Spleen (tissue), 11 donors: ENCODE data around the gene ZNF362. TPM values are rescaled to one million over a fixed set of nuclear protein-coding genes. Genes with fewer than 3 reads are reported as not detected.

ENCODE experiments used
- DNase-seq: peaks from one replicate; pipeline ENCODE4 v3.0.0-alpha.2; 2020
- H3K27ac ChIP-seq, 8 donors: fragments of 200-600 bp; sonication (generic) in 7 of 8; 1 replicate in 4 of 8; 2 replicates in 4 of 8; pipeline versions ENCODE4 v1.5.0 to v1.8.0; 2016 to 2021; ENCODE audit warnings: inconsistent platforms in 4 of 8, mild to moderate bottlenecking in 4 of 8, moderate library complexity in 1 of 8
- H3K27me3 ChIP-seq, 7 donors: fragments of 200-600 bp; sonication (generic) in 6 of 7; replicated peaks in 1 of 7; 1 replicate in 4 of 7; 2 replicates in 3 of 7; pipeline versions ENCODE4 v1.5.0 to v1.8.0; 2016 to 2021; ENCODE audit warnings: inconsistent platforms in 3 of 7, mild to moderate bottlenecking in 1 of 7
- H3K36me3 ChIP-seq, 6 donors: fragments of 200-600 bp; sonication (generic) in 5 of 6; 1 replicate in 4 of 6; 2 replicates in 2 of 6; pipeline versions ENCODE4 v1.5.0 to v1.8.0; 2016 to 2021; ENCODE audit warnings: inconsistent platforms in 2 of 6
- H3K4me1 ChIP-seq, 6 donors: fragments of 200-600 bp; sonication (generic) in 5 of 6; 1 replicate in 3 of 6; 2 replicates in 3 of 6; pipeline versions ENCODE4 v1.5.0 to v1.8.0; 2016 to 2021; ENCODE audit warnings: inconsistent platforms in 3 of 6
- H3K4me3 ChIP-seq, 8 donors: fragments of 200-600 bp; sonication (generic) in 7 of 8; 1 replicate in 4 of 8; 2 replicates in 4 of 8; pipeline versions ENCODE4 v1.5.0 to v1.8.0; 2016 to 2021; ENCODE audit warnings: inconsistent platforms in 4 of 8, mild to moderate bottlenecking in 4 of 8, moderate library complexity in 2 of 8
- H3K9me3 ChIP-seq, 8 donors: fragments of 200-600 bp; sonication (generic) in 7 of 8; 1 replicate in 4 of 8; 2 replicates in 4 of 8; pipeline versions ENCODE4 v1.5.0 to v1.8.0; 2016 to 2021; ENCODE audit warnings: inconsistent platforms in 4 of 8
- POLR2A ChIP-seq, 3 donors: fragments of 450-650 bp; IDR thresholded peaks; one replicate each; pipeline ENCODE4 v1.5.1; 2017; ENCODE audit warnings: antibody characterized with exemption in 3 of 3, mild to moderate bottlenecking in 1 of 3
- POLR2AphosphoS5 ChIP-seq, 3 donors: sonication (generic); formaldehyde crosslinking; IDR thresholded peaks; one replicate each; pipeline ENCODE4 v1.5.1; 2017; ENCODE audit warnings: antibody characterized with exemption in 3 of 3
- WGBS, 5 donors: extraction: QIAGEN DNeasy Blood & Tissue Kit in 3 of 5; methylation state at CpG; one replicate each; pipeline versions ENCODE4 v1.1.5 to v1.1.7; 2013 to 2018; 5-methylcytosine and 5-hydroxymethylcytosine counted together
- intact Hi-C: fragments of 100-400 bp; cut with DNase I; formaldehyde crosslinking; loops from one replicate; pipeline ENCODE4 v1.15.0; 2023; ENCODE audit warnings: low total_unique reads
- polyA plus RNA-seq, 3 donors: library from polyadenylated mRNA; stranded (reverse); fragments of 200-250 nt; gene quantifications; one replicate each; pipeline ENCODE4 v1.2.1, GENCODE V29; 2013
- total RNA-seq, 7 donors: library from RNA; depleted of rRNA in 3 of 7; stranded (reverse); fragments of >200 nt in 3 of 7; fragmentation: NEBNext Ultra II Directional in 4 of 7; extraction: Animal tissue kit (Norgen Biotek cat#: 25700) in 4 of 7; gene quantifications; one replicate each; pipeline versions ENCODE4 v1.1.0 to v1.2.1, GENCODE V29; 2016 to 2021
- TF ChIP-seq, protein P1 (sequence below), 11 experiments: fragments of 200-600 bp in 7 of 11; fragments of 450-650 bp in 4 of 11; sonication (generic) in 4 of 11; IDR thresholded peaks in 8 of 11; conservative IDR thresholded peaks in 3 of 11; 1 replicate in 7 of 11; 2 replicates in 4 of 11; pipeline versions ENCODE4 v1.4.0 to v1.8.0; 2016 to 2021; ENCODE audit warnings: antibody characterized with exemption in 11 of 11, inconsistent platforms in 4 of 11, mild to moderate bottlenecking in 1 of 11
- donor health status: healthy with polysubstance abuse.
- donor health status: DM: no; HTN: no; CAD: no; lungs with moderate emphysema.
- donor health status: DM: no; HTN: no; CAD: no.
- donor health status: Bipolar disorder and iron deficiency.
- donor health status: healthy.
- donor health status: DM: no; HTN: no; CAD: no.
- donor health status: DM: yes; HTN: yes; CAD: no.

The ZNF362 gene
- total and polyA plus RNA-seq, 10 donors: 8.7 to 47.0 (median 24.8) TPM

- Histone ChIP-seq H3K27ac (no peak overlapping the region), H3K4me3 (no peak overlapping the region), H3K36me3 (no peaks in the 10 kb centered on the region), H3K9me3 (no peaks in the 10 kb centered on the region), H3K27me3 (peaks cover 0 to 23% (median 11%) of the 10 kb centered on the region in 7 donors), H3K4me1 (peaks cover 8 to 14% (median 12%) of the 10 kb centered on the region in 6 donors)
- intact Hi-C loops: no loop called here
- whole genome bisulfite sequencing, 5 donors: 66 to 91% (median 77%) methylated on average over 7 to 8 of the region's 8 CpGs
- peak; percentile 22 for DNase-seq
- TF ChIP-seq POLR2A (IDR thresholded peaks at IDR 0.05) (no peak), POLR2AphosphoS5 (IDR thresholded peaks at IDR 0.05) (no peak)
- TF ChIP-seq, protein P1, sequence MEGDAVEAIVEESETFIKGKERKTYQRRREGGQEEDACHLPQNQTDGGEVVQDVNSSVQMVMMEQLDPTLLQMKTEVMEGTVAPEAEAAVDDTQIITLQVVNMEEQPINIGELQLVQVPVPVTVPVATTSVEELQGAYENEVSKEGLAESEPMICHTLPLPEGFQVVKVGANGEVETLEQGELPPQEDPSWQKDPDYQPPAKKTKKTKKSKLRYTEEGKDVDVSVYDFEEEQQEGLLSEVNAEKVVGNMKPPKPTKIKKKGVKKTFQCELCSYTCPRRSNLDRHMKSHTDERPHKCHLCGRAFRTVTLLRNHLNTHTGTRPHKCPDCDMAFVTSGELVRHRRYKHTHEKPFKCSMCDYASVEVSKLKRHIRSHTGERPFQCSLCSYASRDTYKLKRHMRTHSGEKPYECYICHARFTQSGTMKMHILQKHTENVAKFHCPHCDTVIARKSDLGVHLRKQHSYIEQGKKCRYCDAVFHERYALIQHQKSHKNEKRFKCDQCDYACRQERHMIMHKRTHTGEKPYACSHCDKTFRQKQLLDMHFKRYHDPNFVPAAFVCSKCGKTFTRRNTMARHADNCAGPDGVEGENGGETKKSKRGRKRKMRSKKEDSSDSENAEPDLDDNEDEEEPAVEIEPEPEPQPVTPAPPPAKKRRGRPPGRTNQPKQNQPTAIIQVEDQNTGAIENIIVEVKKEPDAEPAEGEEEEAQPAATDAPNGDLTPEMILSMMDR (IDR thresholded peaks at IDR 0.05 in 8 of 11, conservative IDR thresholded peaks at IDR 0.05 in 3 of 11): no peak
Measured at GRCh38 chr1:33310702-33311101, 54.4 kb downstream of the ZNF362 start.

DNA sequence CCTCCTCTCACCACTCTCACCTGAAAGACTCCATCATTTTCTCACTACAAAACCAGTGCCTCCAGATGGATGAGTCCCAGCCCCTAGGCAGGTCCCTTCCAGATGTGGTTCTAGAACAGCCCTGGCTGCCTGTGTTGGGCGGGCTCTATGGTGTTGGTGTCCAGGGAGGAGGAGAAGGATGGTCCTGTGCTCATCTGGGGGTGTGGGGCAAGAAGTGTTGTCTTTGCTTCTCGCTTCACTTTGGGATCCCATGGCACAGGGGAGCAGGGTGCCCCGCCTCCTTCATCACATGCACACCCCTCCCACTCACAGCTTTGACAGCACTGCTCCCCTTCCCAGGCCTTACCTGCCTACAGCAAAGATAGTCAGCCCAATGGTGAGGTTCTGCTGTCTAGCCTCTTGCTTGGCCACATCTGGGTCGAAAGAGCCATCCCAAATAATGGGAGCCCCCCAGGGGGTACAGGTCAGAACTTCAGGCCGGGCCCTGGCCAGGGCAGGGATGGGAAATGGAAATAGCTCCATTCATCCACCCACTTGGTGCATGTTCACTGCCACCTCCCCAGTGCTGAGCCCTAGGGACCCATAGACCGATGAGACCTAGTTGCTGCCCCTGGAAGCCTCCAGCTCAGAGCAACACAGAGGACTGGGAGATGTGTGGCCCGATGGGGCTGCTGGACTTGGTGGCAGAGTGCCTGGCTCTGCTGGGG, 55.6 kb downstream of the ZNF362 start:
- Histone ChIP-seq H3K4me1 (peaks cover 0 to 5% (median 3%) of the 10 kb centered on the region in 6 donors), H3K27me3 (peaks cover 0 to 11% (median 5%) of the 10 kb centered on the region in 7 donors), H3K36me3 (no peaks in the 10 kb centered on the region), H3K9me3 (no peaks in the 10 kb centered on the region), H3K4me3 (no peak overlapping the region), H3K27ac (no peak overlapping the region)
- WGBS, 5 donors: 74 to 95% (median 86%) methylated on average over 6 to 7 of the region's 7 CpGs
- intact Hi-C loops: no loop called here
- DNase-seq: peak; percentile 47
- TF ChIP-seq, protein P1 (IDR thresholded peaks at IDR 0.05 in 8 of 11, conservative IDR thresholded peaks at IDR 0.05 in 3 of 11): no peak
- TF ChIP-seq POLR2A (IDR thresholded peaks at IDR 0.05) (no peak), POLR2AphosphoS5 (IDR thresholded peaks at IDR 0.05) (no peak)

DNA sequence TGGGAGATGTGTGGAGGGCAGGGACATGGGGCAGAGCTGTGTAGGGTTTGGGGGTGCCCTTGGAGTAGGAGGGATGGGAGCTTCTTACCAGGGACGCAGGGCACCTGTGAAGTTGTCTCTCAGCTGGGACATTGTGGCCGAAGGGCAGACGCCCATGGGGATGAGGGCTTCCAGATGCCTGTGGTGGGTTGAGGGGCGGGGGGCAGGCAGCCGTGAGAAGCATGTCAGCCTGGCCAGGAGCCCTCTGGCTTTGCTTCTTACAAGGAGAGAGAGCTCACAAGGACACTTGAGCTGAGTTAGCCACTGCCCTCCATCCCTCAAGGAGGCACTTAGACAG, 56.1 kb downstream of the ZNF362 start:
- DNase-seq: peak; percentile 51
- Histone ChIP-seq H3K36me3 (no peaks in the 10 kb centered on the region), H3K27me3 (peaks cover 0 to 6% (median 0%) of the 10 kb centered on the region in 7 donors), H3K27ac (no peak overlapping the region), H3K4me1 (no peaks in the 10 kb centered on the region), H3K4me3 (no peak overlapping the region), H3K9me3 (no peaks in the 10 kb centered on the region)
- TF ChIP-seq, protein P1 (IDR thresholded peaks at IDR 0.05 in 8 of 11, conservative IDR thresholded peaks at IDR 0.05 in 3 of 11): no peak
- TF ChIP-seq POLR2A (IDR thresholded peaks at IDR 0.05) (no peak), POLR2AphosphoS5 (IDR thresholded peaks at IDR 0.05) (peak in 1 of 3 donors; percentile 12)
- WGBS, 5 donors: 75 to 100% (median 89%) methylated on average over 4 to 5 of the region's 5 CpGs
- intact Hi-C loops: no loop called here

- WGBS, 5 donors: 82 to 92% (median 85%) methylated on average over 9 of the region's 9 CpGs
- intact Hi-C loops: no loop called here
- peak; percentile 62 for DNase-seq
Measured at GRCh38 chr1:33314416-33314815, 58.1 kb downstream of the ZNF362 start.

More at GRCh38 chr1:33314416-33314815, 58.1 kb downstream of the ZNF362 start:
- H3K27me3 ChIP-seq: no peaks in the 10 kb centered on the region
- no peak overlapping the region for H3K27ac ChIP-seq
- no peaks in the 10 kb centered on the region for H3K9me3 ChIP-seq
- H3K4me1 ChIP-seq: no peaks in the 10 kb centered on the region
- TF ChIP-seq POLR2AphosphoS5 (IDR thresholded peaks at IDR 0.05) (no peak), POLR2A (IDR thresholded peaks at IDR 0.05) (no peak)
- TF ChIP-seq, protein P1 (IDR thresholded peaks at IDR 0.05 in 8 of 11, conservative IDR thresholded peaks at IDR 0.05 in 3 of 11): no peak
- no peak overlapping the region for H3K4me3 ChIP-seq
- H3K36me3 ChIP-seq: no peaks in the 10 kb centered on the region
